Uterus (tissue), 4 donors: ENCODE measurements around the gene SECTM1. TPM values are rescaled to one million over a fixed set of nuclear protein-coding genes. Genes with fewer than 3 reads are reported as not detected.

Experiments used
- DNase-seq, 2 donors: peaks; one replicate each; pipeline ENCODE4 v3.0.0-alpha.2; 2019 to 2020
- H3K27ac ChIP-seq, 2 donors: fragments of 200-600 bp; sonication (generic); 1 replicate in 1 of 2; 2 replicates in 1 of 2; pipeline ENCODE4 v1.5.1; 2016 to 2018
- H3K27me3 ChIP-seq, 2 donors: fragments of 200-600 bp; sonication (generic); one replicate each; pipeline ENCODE4 v1.5.1; 2018 to 2019; ENCODE audit warnings: control low read depth in 1 of 2
- H3K36me3 ChIP-seq, 2 donors: fragments of 200-600 bp; sonication (generic); one replicate each; pipeline ENCODE4 v1.5.1; 2019; ENCODE audit warnings: control low read depth in 1 of 2
- H3K4me1 ChIP-seq, 2 donors: fragments of 200-600 bp; sonication (generic); one replicate each; pipeline ENCODE4 v1.5.1; 2018 to 2019; ENCODE audit warnings: control low read depth in 1 of 2
- H3K4me3 ChIP-seq, 2 donors: fragments of 200-600 bp; sonication (generic); 1 replicate in 1 of 2; 2 replicates in 1 of 2; pipeline ENCODE4 v1.5.1; 2018 to 2019; ENCODE audit warnings: mild to moderate bottlenecking in 1 of 2
- H3K9me3 ChIP-seq, 2 donors: fragments of 200-600 bp; sonication (generic); one replicate each; pipeline ENCODE4 v1.5.1; 2019; ENCODE audit warnings: control low read depth in 1 of 2
- POLR2A ChIP-seq, 2 donors: fragments of 450-650 bp; IDR thresholded peaks; one replicate each; pipeline ENCODE4 v1.6.1; 2016; ENCODE audit warnings: antibody characterized with exemption in 2 of 2, mild to moderate bottlenecking in 1 of 2, moderate library complexity in 1 of 2
- intact Hi-C: fragments of 100-400 bp; cut with DNase I; formaldehyde crosslinking; loops from one replicate; pipeline ENCODE4 v1.15.1; 2023; ENCODE audit warnings: low total_unique reads
- total RNA-seq, 4 donors: library from RNA; depleted of rRNA in 3 of 4; stranded (reverse); fragments of >200 nt in 3 of 4; gene quantifications; one replicate each; pipeline versions ENCODE4 v1.1.0 to v1.2.4, GENCODE V29; 2014 to 2023
- TF ChIP-seq, protein P1 (sequence below), 4 experiments: fragments of 200-600 bp in 2 of 4; fragments of 450-650 bp in 2 of 4; sonication (generic) in 2 of 4; IDR thresholded peaks; one replicate each; pipeline ENCODE4 v1.5.1; 2016 to 2019; ENCODE audit warnings: antibody characterized with exemption in 4 of 4, mild to moderate bottlenecking in 2 of 4, moderate library complexity in 1 of 4
- donor health status: DM: yes; HTN: yes; CAD: no.

SECTM1 gene
- total RNA-seq, 4 donors from 2014 or later, result 3.5 to 29.4 (median 9.0) TPM

- peaks cover 6 to 24% of the 10 kb centered on the region in 2 donors for H3K27me3 ChIP-seq
- intact Hi-C loops, result no loop called here
- H3K36me3 ChIP-seq, result no peaks in the 10 kb centered on the region
- no peaks in the 10 kb centered on the region for H3K4me1 ChIP-seq
- no peaks in the 10 kb centered on the region for H3K9me3 ChIP-seq
- no peak for DNase-seq
- no peak overlapping the region for H3K4me3 ChIP-seq
- no peak overlapping the region for H3K27ac ChIP-seq
- TF ChIP-seq, protein P1, sequence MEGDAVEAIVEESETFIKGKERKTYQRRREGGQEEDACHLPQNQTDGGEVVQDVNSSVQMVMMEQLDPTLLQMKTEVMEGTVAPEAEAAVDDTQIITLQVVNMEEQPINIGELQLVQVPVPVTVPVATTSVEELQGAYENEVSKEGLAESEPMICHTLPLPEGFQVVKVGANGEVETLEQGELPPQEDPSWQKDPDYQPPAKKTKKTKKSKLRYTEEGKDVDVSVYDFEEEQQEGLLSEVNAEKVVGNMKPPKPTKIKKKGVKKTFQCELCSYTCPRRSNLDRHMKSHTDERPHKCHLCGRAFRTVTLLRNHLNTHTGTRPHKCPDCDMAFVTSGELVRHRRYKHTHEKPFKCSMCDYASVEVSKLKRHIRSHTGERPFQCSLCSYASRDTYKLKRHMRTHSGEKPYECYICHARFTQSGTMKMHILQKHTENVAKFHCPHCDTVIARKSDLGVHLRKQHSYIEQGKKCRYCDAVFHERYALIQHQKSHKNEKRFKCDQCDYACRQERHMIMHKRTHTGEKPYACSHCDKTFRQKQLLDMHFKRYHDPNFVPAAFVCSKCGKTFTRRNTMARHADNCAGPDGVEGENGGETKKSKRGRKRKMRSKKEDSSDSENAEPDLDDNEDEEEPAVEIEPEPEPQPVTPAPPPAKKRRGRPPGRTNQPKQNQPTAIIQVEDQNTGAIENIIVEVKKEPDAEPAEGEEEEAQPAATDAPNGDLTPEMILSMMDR (IDR thresholded peaks at IDR 0.05), result no peak
- TF ChIP-seq POLR2A (IDR thresholded peaks at IDR 0.05), result no peak
These were observed 22.7 kb downstream of the SECTM1 start for GRCh38 chr17:82310877-82311276.

DNA sequence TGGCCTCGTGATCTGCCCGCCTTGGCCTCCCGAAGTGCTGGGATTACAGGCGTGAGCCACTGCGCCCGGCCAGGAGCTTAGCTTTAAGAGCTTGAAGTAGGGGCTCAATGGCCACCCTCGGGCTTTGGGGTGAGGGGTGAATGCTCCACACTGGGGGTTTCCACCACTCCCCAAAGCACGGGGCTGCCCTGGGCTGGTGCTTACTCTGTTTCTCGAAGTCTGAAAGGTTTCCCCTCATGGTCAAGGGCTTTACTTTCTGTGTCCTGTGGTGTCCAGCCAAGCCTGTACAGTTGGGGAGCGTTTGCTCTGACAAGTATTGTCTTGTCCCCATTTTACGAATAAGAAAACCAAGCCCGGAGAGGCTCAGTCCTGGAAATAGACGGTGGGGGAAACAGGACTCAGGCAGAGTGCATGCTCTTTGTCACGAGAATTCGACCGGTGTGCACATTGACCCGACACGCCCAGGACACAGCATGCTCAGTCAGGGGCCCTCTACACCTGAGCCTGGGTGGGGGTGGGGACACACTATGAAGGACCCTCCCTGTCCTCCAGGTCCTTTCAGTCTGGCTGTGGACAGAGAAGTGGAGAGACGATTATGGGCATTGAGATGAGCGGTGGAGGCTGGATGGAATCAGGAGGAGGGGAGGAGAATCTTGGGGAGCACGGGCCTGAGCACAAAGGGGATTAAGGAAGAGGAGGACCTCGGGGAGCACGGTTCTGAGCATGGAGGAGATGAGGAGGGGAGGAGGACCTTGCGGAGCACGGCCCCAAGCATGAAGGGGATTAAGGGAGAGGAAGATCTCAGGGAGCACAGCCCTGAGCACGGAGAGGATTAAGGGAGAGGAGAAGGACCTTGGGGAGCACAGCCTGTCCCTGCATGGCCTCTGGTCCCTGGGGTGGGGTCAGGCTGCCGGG lies 23.7 kb downstream of the SECTM1 start:
- Histone ChIP-seq H3K27me3 (peaks cover 6 to 14% of the 10 kb centered on the region in 2 donors), H3K36me3 (no peaks in the 10 kb centered on the region), H3K9me3 (no peaks in the 10 kb centered on the region), H3K4me3 (no peak overlapping the region), H3K27ac (no peak overlapping the region), H3K4me1 (no peaks in the 10 kb centered on the region)
- intact Hi-C loops, result no loop called here
- DNase-seq, result no peak
- no peak for TF ChIP-seq POLR2A (IDR thresholded peaks at IDR 0.05)
- TF ChIP-seq, protein P1 (IDR thresholded peaks at IDR 0.05), result no peak

DNA sequence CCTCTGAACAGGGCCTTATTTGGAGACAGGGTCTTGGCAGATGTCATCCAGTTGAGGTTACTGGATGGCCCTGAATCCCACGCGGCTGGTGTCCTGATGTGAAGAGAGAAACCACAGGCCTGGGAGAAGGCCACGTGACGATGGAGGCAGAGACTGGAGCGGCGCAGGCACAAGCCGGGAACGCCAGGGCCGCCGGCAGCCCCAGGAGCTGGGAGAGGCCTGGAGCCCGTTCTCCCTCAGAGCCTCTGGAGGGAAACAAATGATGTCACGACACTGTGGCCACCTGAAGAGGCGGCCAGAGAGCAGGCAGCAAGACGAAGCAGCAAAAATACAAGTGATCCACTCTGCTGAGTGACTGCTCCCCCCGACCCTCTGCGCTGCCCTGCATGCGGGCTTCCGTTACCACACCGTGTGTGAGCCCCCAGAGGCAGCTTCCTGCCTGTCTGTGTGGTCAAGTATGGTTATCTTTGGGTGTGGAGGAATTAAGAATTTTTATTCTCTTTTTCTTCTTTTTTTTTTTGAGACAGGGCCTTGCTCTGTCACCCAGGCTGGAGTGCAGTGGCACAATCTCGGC lies 27.8 kb downstream of the SECTM1 start:
- Histone ChIP-seq H3K4me3 (no peak overlapping the region), H3K9me3 (no peaks in the 10 kb centered on the region), H3K27me3 (no peaks in the 10 kb centered on the region), H3K27ac (no peak overlapping the region), H3K36me3 (no peaks in the 10 kb centered on the region), H3K4me1 (no peaks in the 10 kb centered on the region)
- TF ChIP-seq POLR2A (IDR thresholded peaks at IDR 0.05), result no peak
- TF ChIP-seq, protein P1 (IDR thresholded peaks at IDR 0.05), result no peak
- no peak for DNase-seq
- intact Hi-C loops, result no loop called here

- Histone ChIP-seq H3K27ac (no peak overlapping the region), H3K36me3 (no peaks in the 10 kb centered on the region), H3K4me3 (no peak overlapping the region), H3K27me3 (no peaks in the 10 kb centered on the region), H3K4me1 (no peaks in the 10 kb centered on the region), H3K9me3 (no peaks in the 10 kb centered on the region)
- no peak for TF ChIP-seq POLR2A (IDR thresholded peaks at IDR 0.05)
- TF ChIP-seq, protein P1 (IDR thresholded peaks at IDR 0.05), result no peak
- DNase-seq, result no peak
- intact Hi-C loops, result no loop called here
These were observed 28.5 kb downstream of the SECTM1 start for GRCh38 chr17:82304826-82305726.
